Activated effector memory CD4-positive, alpha-beta T cell treated with Interleukin-2 at 50 U/mL for 16 hours (primary cell): ENCODE results near the gene TMEM203.

Experiments
- DNase-seq: peaks from one replicate; pipeline ENCODE4 v3.0.0-alpha.2; 2020

The TMEM203 gene

GRCh38 chr9:137193771-137194170 is 11.7 kb downstream of the TMEM203 start:
- no peak for DNase-seq

DNA sequence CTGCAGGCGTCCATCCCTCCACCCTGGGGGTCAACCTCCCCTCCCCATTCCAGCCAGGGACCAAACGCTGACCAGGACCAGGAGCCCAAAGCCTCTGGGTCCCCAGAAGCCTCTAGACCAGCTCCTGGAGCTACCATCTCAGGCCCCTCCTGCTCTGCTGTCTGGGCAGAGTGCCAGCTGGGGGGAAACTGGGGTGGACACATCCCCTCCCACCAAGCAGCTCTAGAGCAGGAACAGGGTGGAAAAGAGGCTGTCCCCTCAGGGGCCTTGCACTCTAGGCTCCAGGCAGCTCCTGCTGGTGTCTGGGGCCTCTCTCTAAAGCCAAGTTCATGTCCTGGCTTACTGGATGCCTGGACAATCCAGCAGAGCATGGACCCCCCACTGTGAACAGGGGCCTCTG is 12.6 kb downstream of the TMEM203 start:
- DNase-seq = no peak

GRCh38 chr9:137192448-137192780 is 13.0 kb downstream of the TMEM203 start:
- no peak for DNase-seq

DNA sequence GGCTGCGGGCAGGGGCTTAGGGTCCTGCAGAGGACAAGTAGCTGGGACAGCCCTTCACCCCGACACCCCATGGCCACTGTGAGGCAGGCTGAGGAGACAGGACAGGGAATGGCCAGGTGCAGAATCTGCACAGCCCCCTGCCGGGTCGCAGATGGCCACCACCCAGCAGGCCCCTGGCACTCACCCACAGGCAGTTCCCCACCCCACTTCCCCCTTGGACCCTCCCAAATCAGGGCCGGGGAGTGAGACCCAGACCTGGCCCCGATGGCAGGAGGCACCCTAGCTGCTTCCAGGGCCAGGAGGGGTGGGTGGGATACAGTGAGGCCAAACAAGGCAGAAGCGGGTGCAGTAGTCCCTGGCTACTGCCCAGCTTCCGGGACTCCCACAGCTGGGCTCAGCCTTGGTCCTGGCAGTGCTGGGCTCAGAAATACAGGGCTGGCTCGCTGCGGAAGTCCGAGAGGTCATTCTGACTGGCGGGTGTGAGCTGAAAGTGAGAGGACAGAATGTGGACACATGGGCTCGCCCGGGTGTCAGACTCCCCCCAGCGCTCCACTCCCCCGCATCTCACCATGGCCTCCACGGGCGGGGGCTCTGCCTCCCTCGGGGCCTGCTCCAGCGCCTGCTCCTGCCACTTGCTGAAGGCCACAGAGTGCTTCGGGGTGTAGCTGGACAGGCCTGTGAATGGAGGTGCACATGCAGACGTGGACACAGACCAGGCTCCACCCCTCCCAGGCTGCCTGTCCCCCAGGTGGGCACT is 13.6 kb downstream of the TMEM203 start:
- DNase-seq = no peak

- DNase-seq = no peak
These were observed 14.2 kb downstream of the TMEM203 start for GRCh38 chr9:137191245-137191644.

GRCh38 chr9:137190315-137190856 is 15.1 kb downstream of the TMEM203 start:
- DNase-seq = no peak

GRCh38 chr9:137189297-137190295 is 15.9 kb downstream of the TMEM203 start:
- no peak for DNase-seq

DNA sequence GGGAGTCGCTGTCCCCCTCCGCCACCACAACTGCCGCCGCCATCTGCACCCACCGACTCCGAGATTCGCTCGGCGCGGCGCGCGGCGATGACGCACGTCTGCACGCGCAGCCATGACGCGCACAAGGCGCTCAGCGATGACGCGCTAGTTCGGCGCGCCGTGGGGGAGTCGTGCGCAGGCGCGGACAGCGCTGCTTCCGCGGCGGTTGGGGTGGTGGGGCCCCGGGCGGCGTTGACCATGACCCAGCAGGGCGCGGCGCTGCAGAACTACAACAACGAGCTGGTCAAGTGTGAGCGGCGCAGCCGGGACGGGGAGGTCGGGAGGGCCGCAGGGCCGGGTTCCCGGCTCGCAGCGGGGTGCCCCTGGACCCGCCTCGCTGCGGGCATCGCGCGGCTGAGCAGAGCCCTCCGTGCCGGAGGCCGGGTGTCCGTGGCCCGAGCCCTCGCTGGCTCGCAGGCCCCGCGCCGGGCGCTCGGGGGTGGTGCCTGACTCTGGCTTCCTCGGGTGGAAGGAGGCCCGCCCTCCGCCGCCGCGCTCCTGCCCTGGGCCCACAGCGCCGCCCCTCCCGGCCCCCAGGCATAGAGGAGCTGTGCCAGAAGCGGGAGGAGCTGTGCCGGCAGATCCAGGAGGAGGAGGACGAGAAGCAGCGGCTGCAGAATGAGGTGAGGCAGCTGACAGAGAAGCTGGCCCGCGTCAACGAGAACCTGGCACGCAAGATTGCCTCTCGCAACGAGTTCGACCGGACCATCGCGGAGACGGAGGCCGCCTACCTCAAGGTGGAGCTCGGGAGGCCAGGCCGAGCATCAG is 16.8 kb downstream of the TMEM203 start, which contains the start of the genes ANAPC2 and SSNA1:
Gene ANAPC2 (minus strand): TSS at position 71 of the 807 bp plus-strand sequence. CDS start 28 bp downstream, at position 43.
Gene SSNA1 (plus strand): TSS at position 187 of the 807 bp plus-strand sequence. CDS start 51 bp downstream, at position 238.
- DNase-seq = peak; percentile 89

- DNase-seq = no peak
These were observed 17.4 kb downstream of the TMEM203 start for GRCh38 chr9:137188086-137188489.

GRCh38 chr9:137187386-137187785 is 18.1 kb downstream of the TMEM203 start:
- DNase-seq = no peak

DNA sequence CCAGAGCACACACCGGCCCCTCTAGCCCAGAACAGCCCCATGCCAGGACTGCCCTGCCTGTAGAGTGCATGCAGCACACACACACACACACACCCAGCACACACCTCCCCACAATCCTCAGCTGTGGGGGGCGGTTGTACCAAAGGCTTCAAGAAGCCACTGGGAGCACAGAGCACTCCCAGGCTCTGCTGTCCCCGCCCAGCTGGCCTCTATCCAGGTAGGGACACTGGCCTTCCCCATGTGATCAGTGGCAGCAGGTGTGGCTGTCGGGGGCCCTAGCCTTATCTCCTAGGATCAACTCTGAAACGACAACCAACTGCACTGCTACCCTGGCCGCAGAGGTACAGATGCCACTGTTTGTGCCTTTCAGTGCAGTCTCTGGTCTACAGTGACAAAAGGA is 19.1 kb downstream of the TMEM203 start:
- DNase-seq = no peak

DNA sequence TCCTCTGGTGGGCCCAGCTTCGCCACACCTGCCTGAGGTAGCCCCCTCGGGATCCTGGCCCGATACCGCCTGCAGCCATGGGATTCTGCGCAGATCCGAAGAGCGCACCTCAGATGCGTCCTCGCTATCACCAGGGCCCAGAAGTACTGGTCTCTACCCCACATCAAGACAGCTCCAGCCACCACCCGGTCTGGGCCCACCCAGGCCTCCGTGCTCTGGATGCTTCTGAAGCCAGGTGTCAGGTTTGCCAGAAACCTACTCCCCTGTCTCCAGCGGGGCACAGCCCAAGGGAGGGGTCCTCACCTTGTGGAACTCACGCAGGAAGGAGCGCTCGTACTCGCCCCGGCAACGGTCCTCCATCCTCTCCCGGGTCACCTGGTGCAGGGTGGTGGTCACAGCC is 19.5 kb downstream of the TMEM203 start:
- DNase-seq = no peak

GRCh38 chr9:137184881-137185660 is 20.4 kb downstream of the TMEM203 start:
- no peak for DNase-seq

DNA sequence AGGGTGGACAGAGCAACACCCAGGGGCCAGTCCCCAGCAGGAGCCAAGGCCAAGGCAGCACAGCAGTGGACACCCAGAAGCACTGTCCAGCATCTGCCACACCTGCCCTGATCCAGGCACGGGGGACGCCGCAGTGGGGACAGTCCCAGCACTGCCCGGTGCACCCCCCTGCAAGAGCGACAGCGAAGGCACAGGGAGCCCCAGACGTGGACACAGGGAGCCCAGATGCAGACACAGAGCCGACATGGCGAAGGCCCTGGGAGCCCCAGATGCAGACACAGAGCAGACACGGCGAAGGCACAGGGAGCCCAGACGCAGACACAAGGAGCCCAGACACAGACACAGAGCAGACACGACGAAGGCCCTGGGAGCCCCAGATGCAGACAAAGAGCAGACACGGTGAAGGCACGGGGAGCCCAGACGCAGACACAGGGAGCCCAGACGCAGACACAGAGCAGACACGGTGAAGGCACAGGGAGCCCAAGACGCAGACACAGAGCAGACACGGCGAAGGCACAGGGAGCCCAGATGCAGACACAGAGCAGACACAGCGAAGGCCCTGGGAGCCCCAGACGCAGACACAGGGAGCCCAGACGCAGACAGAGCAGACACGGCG is 21.4 kb downstream of the TMEM203 start:
- DNase-seq = no peak

GRCh38 chr9:137182836-137183235 is 22.6 kb downstream of the TMEM203 start:
- no peak for DNase-seq

DNA sequence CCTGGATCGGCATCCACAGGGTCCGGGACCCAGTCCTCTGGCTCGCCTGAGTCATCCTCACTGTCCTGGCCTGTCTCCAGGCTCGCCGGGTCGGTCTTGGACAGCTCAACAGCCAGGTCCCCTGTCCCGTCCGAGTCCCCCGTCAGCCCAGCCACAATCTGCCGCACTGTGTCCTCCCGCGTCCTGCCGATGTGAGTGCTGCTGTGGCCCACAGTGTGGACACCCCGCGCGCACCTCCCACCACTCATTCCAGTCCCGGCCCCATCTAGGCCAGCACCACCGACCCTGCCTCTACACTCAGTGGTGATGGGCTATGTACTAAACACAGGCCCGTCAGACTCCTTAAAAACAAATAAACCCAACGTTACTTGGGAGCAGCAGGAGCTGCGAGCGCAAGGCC is 23.8 kb downstream of the TMEM203 start:
- DNase-seq = no peak

GRCh38 chr9:137180491-137180890 is 25.0 kb downstream of the TMEM203 start:
- DNase-seq = no peak

GRCh38 chr9:137179761-137180160 is 25.7 kb downstream of the TMEM203 start:
- DNase-seq = no peak

- no peak for DNase-seq
These were observed 26.4 kb downstream of the TMEM203 start for GRCh38 chr9:137178939-137179630.

DNA sequence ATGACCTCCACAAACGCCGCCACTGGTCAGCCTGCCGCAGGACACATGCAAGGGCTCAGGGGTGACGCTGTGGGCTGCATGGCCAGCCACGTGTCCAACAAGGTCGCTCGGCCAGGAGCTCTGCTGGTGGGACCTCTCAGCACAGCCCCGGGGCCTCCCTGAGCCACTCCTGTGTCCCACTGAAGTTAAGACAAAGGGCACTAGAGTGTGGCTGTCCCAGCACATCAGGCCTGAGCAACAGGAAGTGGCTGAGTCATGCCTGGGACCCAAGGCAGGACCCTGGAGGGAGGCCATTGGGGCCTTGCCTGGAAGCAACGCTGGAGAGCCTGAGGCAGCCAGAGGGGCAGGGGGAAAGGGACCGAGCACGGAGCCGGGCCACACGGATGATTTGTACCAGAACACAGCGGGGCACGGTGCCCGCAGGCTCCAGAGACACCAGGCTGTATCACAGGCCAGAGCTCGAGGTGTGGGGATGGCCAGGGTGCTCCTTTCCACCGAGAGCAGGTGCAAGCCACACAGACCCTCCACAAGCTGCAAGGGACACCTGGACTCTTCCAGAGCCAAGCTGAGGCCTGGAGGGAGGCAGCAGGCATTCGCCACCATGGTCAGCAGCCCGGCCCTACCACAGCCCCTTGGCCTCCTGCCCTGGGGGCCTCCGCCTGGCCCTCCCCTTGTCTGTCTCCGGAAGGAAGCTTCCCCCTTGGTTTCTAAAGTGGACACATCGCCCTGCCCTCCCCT is 27.1 kb downstream of the TMEM203 start:
- no peak for DNase-seq
